ENCODE measurements around the gene HHEX.
A peak's percentile ranks its signal among the peaks of the same experiment; 100 is the strongest.

Gene HHEX

GRCh38 chr10:92693534-92693893, 3.8 kb downstream of the HHEX start:
- no peak for DNase-seq

GRCh38 chr10:92695679-92696605, 6.2 kb downstream of the HHEX start:
- DNase-seq = no peak

- no peak for DNase-seq
These were observed 7.0 kb downstream of the HHEX start for GRCh38 chr10:92696606-92697383.

DNA sequence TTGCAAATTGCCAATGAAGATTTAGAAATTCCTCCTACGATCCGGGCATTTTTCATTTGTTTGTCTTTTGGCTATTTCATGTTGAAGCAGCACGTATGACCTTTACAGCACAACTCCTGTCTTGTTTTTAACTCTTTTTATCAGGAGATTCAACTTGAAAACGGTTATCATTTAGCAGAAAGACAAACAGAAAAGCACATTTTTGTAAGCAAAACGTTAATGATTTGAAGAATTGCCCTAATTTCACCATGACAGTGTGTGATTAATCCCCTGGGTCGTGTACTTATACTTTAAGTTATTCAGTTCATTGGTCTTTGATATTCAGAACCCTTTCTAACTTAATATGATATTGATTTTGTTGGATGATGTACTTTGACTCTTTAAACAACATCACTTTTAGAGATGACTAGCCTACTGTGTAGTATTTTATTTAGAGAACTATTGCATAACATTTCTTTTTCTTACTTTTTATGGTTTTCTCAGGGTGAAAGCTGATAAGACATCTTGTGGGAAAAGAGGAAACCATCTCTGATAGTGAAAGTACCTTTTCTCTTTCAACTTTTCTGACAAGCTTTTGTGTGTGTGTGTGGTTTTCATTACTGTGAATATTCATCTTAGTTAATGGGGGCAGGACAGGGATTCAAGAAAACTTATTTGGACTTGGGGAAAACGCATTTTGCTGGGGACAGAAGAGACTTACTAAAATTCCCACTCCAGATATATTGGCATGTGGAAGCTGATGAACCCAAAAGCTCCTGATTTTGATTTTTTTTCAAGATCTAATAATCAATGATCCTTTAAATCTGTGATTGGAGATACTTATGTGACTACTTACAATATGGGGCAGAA, 8.1 kb downstream of the HHEX start:
- no peak for DNase-seq

DNA sequence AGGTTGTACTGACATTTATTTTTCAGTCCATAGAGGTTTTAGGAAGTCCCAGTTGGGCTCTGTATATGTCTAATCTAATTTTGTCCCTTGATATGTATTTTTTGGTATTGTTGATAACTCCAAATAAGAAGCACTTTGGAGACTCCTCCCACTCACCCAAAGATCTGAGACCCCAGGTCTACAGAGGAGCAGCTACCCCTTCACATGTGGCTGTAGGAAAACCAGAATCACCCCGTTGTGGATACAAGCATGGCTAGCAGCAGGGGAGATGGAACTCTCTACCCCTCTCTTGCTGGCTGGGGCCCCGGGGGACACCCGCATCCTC, 9.4 kb downstream of the HHEX start:
- DNase-seq = peak; percentile 42

GRCh38 chr10:92699518-92700381, 10.0 kb downstream of the HHEX start:
- peak; percentile 64 for DNase-seq

DNA sequence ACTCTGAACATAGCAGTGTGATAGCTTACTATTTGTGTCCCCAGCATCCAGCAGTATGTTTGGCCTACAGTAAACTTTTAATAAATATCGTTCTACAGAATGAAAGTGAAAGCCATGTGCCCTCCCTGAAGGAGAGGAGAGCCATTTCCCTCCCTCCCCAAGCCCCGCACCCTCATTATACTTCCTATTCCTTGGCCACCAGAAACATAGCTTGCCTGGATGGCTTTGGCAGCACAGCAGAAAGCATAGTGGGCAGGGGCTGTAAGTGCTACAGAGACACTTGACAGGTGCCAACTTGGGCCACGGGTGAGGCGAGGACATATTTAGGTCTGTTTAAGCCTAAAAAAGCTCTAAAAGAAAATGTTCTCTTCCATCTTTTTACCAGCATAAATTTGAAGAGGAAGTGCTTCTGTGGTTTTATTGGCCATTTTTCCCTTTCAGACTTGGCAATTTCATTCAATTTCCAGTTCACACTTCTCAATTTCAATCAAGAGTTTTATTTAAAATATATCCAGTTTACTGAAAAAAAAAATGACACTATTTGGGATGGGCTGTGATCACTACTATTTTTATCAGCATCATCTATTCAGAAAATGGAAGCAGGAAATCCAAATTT, 12.7 kb downstream of the HHEX start:
- peak; percentile 36 for DNase-seq

DNA sequence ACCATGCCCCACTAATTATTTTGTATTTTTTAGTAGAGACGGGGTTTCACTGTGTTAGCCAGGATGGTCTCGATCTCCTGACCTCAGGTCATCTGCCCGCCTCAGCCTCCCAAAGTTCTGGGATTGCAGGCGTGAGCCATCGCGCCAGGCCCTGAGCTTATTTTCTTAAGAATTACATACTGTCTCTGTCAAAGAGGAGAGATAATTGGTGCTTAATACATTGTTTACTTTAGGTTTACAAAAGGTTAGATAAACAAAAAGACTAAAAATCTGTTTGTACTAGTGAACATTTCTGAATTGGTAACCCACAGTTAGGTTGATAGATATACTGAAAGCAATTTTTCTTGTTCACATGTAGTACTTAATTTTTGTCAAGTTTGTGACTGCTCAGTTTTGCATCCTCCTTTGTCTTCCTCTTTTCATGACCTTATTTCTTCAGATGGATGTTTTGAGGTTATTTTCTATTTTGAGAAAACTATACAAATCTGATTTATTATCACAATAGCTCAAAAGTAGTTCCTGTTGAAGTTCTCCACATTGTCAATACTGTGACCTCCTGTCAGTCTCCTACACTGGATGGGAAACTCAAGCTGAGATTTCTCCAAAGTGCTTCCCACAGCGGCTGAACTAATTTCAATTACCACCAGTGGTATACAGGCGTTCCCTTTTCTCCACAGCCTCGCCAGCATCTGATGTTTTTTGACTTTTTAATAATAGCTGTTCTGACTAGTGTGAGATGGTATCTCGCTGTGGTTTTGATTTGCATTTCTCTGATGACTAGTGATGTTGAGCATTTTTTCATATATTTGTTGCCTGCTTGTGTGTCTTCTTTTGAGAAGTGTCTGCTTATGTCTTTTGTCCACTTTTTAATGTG, 22.5 kb downstream of the HHEX start:
- no peak for DNase-seq

DNA sequence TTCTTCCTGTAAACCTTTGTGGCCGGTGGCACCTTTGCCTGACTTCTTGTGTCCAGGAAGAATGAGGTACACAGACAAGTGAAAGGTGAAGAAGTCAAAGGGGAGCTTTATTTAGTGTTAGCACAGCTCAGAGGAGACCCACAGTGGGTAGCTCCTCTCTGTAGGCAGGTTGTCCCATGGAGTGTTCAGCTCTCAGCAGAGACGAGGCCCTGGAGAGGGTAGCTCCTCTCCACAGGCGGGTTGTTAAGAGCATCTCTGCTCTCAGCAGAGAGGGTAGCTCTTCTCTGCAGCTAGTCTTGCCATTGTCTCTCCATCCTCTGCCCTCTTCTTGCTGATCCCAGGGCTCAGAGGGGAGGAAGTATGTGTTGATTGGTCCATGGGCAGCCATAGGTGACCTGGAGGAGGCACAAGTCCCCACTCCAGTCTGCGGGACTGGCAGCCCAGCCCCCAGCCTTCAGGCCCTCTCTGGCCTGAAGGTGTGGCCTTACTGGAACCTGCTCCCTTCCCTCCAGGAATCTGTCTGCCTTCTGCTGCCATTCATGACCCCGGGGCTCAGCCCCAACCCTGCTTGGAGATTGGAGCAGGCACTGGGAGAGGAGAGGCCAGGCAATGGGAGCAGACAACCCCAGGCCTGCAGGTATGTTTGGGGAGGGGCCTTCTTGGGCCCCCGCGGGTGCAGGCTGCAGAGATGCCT, 24.5 kb downstream of the HHEX start:
- no peak for DNase-seq

GRCh38 chr10:92714872-92715271, 25.1 kb downstream of the HHEX start:
- no peak for DNase-seq

GRCh38 chr10:92719991-92720830, 30.5 kb downstream of the HHEX start:
- no peak for DNase-seq

- no peak for DNase-seq
These were observed 31.0 kb downstream of the HHEX start for GRCh38 chr10:92720831-92721165.

GRCh38 chr10:92722349-92722748, 32.6 kb downstream of the HHEX start:
- DNase-seq = no peak

GRCh38 chr10:92727141-92727540, 37.4 kb downstream of the HHEX start:
- DNase-seq = no peak

- DNase-seq = no peak
These were observed 37.8 kb downstream of the HHEX start for GRCh38 chr10:92727550-92727949.

GRCh38 chr10:92729886-92730285, 40.1 kb downstream of the HHEX start:
- no peak for DNase-seq

- DNase-seq = no peak
These were observed 43.2 kb downstream of the HHEX start for GRCh38 chr10:92732958-92733357.

- DNase-seq = no peak
These were observed 44.5 kb downstream of the HHEX start for GRCh38 chr10:92734301-92734700.

DNA sequence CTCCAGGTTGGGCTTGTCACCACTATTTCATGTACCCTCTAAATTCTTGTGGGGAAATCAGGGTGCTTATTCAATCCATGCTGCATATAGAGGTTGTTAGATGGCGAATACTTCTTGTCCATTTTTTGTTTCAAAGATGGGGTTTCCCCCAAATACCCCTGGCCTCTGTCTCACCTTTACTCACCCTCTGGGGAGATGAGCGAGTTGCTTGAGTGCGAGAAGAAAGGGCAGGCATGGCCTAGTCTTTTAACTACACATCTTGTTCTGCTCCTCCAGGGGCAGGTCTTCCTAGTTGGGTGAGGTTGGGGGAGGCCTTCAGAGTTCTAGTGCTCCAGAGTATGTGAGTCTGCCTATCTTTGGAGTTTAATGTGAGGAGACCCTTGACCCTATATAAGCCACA, 46.2 kb downstream of the HHEX start:
- no peak for DNase-seq

Measured in GDM1 (cell line).